ENCODE measurements around the gene GIGYF2. TPM values are rescaled to one million over a fixed set of nuclear protein-coding genes. Genes with fewer than 3 reads are reported as not detected.
A peak's percentile ranks its signal among the peaks of the same experiment; 100 is the strongest.

GIGYF2 gene
- total RNA-seq, 1 experiment from 2014 or later: 55.3 TPM

- H4K20me1 ChIP-seq (ENCODE audit: control insufficient read depth, insufficient read depth, insufficient read length): no peaks in the 10 kb centered on the region
- H3K27me3 ChIP-seq (ENCODE audit: insufficient read depth, low read length): no peaks in the 10 kb centered on the region
- no peak overlapping the region for H3K4me2 ChIP-seq (ENCODE audit: insufficient read depth, insufficient read length, low read length)
- DNase-seq: no peak
- H2BK12ac ChIP-seq (ENCODE audit: insufficient read length, low read depth, low read length): no peak overlapping the region
- H3K4ac ChIP-seq (ENCODE audit: low read depth, low read length): no peak overlapping the region
- no peaks in the 10 kb centered on the region for H3K79me2 ChIP-seq (ENCODE audit: insufficient read depth, low read length)
- no peak overlapping the region for H3K56ac ChIP-seq (ENCODE audit: insufficient read length, low read depth, low read length)
- no peak overlapping the region for H2BK15ac ChIP-seq (ENCODE audit: low read depth, low read length)
- Mint-ChIP-seq H3K9me3 (no peaks in the 10 kb centered on the region), H3K27me3 (ENCODE audit: low read depth) (no peaks in the 10 kb centered on the region; the same call in none of the 2 replicates), H3K27ac (peak overlapping the region in 1 of 3 experiments; percentile 77; a peak in 1 of 7 replicates), H3K36me3 (ENCODE audit: insufficient read depth in 1 of 3, low read depth in 3 of 3) (no peaks in the 10 kb centered on the region), H3K4me3 (no peak overlapping the region; a peak in 1 of 5 replicates), H3K4me1 (no peaks in the 10 kb centered on the region)
- H4K5ac ChIP-seq (ENCODE audit: insufficient read length, low read depth, low read length): no peak overlapping the region
- H2AK5ac ChIP-seq (ENCODE audit: insufficient read length, low read length): no peak overlapping the region
- H2AFZ ChIP-seq (ENCODE audit: low read length): no peak overlapping the region
- TF ChIP-seq CTCF (conservative IDR thresholded peaks at IDR 0.05): no peak
- H3K4me1 ChIP-seq (ENCODE audit: insufficient read depth, low read length): no peaks in the 10 kb centered on the region
- H3K79me1 ChIP-seq (ENCODE audit: insufficient read depth, low read depth, low read length, poor library complexity, severe bottlenecking): no peaks in the 10 kb centered on the region
- H2BK5ac ChIP-seq (ENCODE audit: insufficient read length, low read length): no peak overlapping the region
- H3K14ac ChIP-seq (ENCODE audit: insufficient read depth, low read length): no peak overlapping the region
- no peak overlapping the region for H3K23ac ChIP-seq (ENCODE audit: insufficient read length, low read depth, low read length)
- H3K27ac ChIP-seq (ENCODE audit: insufficient read length, low read depth, low read length): no peak overlapping the region
- H3K9me3 ChIP-seq (ENCODE audit: control insufficient read depth, low read depth, low read length): no peaks in the 10 kb centered on the region
- no peak overlapping the region for H3K18ac ChIP-seq (ENCODE audit: insufficient read length, low read depth, low read length)
- H3T11ph ChIP-seq (ENCODE audit: low read length): no peak overlapping the region
- WGBS (ENCODE audit: extremely low coverage, insufficient read length, low lambda C conversion rate): no CpG with 5 or more reads among the region's 7 CpGs
- no peak overlapping the region for H4K8ac ChIP-seq (replicated peaks; ENCODE audit: insufficient read length, low read depth, low read length)
- H4K91ac ChIP-seq (ENCODE audit: insufficient read length, low read depth, low read length): no peak overlapping the region
- H3K9ac ChIP-seq (ENCODE audit: extremely low read depth, insufficient read length, low read length): no peak overlapping the region
- no peak overlapping the region for H2BK20ac ChIP-seq (ENCODE audit: low read depth, low read length, poor library complexity, severe bottlenecking)
- no peak overlapping the region for H2BK120ac ChIP-seq (ENCODE audit: low read depth, low read length, poor library complexity, severe bottlenecking)
- H3K23me2 ChIP-seq (ENCODE audit: insufficient read length, low read depth, low read length, poor library complexity, severe bottlenecking): no peaks in the 10 kb centered on the region
Measured at GRCh38 chr2:232688201-232688600, 8.9 kb upstream of the GIGYF2 start.

All from H9 (cell line).